NCI-H1105 treated with DMSO at 0.1 percent for 48 hours (cell line): Measurements from ENCODE around the gene DUS2.
A peak's percentile ranks its signal among the peaks of the same experiment; 100 is the strongest.
"Not testable (repeated sequence)": the region's sequence is repeated elsewhere in the genome, so short reads cannot be mapped to it uniquely, and the experiment has no call there.

Source experiments
- DNase-seq: peaks from one replicate; lab custom pipeline; 2025; lab: John Stamatoyannopoulos, UW

The DUS2 gene

DNA sequence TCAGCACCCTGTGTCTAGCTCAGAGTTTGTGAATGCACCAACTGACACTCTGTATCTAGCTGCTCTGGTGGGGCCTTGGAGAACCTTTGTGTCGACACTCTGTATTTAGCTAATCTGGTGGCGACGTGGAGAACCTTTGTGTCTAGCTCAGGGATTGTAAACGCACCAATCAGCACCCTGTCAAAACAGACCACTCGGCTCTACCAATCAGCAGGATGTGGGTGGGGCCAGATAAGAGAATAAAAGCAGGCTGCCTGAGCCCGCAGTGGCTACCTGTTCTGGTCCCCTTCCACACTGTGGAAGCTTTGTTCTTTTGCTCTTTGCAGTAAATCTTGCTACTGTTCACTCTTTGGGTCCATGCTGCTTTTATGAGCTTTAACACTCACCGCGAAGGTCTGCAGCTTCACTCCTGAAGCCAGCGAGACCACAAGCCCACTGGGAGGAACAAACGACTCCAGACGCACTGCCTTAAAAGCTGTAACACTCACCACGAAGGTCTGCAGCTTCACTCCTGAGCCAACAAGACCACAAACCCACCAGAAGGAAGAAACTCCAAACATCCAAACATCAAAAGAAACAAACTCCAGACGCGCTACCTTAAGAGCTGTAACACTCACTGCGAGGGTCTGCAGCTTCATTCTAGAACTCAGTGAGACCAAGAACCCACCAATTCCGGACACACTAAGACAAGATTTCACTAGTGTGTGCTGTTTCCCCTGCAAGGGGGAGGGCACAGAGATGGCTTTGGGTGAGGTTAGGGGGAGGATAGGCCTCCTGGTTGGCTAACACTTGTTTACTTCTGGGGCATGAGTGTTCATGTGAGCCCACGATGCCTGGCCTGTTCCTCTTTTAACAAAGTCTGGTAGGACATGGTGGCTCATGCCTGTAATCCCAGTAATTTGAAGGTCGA lies 24.1 kb upstream of the DUS2 start, which contains the start of gene DPEP2:
Gene DPEP2 (minus strand): TSS at position 706 of the 910 bp plus-strand sequence. CDS start 6,272 bp downstream, outside the sequence.
- DNase-seq, result not testable (repeated sequence)

DNA sequence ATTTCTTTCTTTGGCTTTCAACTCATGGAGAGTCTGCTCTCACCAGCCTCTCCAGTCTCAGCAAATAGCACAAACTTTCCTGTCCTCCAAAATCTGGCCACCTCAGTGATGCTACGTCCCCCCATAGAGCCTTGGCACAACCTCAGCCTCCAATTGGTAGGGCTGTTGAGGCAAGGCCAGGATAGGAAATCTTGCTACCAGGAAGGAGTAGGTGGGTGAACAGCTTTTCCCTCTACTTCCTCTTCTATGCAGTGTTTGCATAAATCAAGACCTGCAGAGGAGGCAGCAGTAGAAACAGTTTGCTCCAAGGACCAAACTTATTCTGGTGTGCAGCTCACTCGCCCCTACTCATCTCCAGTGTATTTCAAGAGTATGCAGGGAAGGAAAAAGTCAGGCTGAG lies 23.1 kb upstream of the DUS2 start:
- DNase-seq, result no peak

DNA sequence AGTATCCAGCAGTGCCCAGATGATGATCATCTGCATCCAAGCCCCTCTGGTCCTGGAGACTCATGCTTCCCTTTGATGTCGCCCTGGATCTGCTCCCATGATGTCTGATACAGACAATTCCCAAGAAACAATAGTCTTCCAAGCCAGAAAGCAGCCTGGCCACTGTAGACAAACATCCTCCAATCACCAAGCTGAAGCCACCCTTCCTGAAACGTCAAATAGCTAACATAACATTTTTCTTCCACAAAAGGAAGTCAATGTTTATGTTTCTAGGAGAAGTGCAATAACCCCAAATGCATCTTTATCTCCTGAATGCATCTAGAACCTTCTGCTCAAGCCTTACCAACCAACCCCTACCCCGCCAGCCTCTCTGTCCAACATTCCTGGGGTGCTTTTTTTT lies 22.6 kb upstream of the DUS2 start:
- DNase-seq, result no peak

DNA sequence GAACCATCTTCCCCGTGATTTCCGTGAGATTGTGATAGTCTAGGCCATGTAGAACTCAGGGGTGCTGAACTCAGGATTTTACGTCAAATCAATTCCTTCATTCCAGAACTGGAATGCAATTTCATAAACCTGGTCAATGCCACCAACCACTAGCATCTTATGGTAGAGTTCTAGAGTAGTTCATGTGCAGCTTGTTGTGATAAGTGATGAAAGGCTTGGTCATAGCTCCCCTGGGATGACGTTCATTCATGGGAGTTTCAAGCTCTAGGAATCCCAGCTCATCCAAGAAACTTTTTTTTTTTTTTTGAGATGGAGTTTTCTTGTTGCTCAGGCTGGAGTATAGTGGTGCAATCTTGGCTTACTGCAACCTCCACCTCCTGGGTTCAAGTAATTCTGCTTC lies 20.1 kb upstream of the DUS2 start:
- DNase-seq, result no peak

DNA sequence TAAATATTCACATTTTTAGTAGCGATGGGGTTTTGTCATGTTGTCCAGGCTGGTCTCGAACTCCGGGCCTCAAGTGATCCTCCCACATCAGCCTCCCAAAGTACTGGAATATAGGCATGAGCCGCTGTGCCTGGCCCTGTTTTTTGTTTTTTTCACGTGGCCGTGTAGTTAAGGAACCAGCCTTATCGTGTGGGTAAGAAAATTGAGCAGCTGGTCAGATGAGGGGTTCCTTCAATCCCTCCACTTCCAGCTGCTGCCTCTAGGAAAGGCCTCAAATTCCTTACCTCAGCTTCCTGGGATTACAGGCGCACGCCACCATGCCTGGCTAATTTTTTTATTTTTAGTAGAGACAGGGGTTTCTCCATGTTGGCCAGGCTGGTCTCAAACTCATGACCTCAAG lies 17.9 kb upstream of the DUS2 start:
- DNase-seq, result no peak

DNA sequence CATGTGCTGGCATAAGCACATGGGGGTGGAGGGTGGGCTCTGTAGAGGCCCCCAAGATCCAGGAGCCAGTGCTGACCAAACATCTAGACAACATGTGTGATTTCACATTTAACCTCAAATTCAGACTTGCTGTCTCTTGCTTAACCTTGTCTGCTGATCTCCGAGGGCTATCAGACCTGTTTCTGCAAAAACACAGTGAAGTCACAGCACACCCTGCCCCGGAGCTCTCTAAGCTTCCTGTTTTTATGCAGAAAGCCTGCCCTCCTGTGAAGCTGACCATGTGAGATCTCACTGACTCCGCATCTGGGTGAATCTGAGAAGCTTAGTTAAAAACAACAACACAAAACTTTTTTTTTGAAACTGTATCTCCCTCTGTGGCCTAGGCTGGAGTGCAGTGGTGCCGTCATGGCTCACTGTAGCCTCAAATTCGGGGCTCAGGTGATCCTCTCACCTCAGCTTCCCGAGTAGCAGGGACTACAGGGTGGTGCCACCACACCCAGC lies 17.2 kb upstream of the DUS2 start:
- DNase-seq, result no peak

DNA sequence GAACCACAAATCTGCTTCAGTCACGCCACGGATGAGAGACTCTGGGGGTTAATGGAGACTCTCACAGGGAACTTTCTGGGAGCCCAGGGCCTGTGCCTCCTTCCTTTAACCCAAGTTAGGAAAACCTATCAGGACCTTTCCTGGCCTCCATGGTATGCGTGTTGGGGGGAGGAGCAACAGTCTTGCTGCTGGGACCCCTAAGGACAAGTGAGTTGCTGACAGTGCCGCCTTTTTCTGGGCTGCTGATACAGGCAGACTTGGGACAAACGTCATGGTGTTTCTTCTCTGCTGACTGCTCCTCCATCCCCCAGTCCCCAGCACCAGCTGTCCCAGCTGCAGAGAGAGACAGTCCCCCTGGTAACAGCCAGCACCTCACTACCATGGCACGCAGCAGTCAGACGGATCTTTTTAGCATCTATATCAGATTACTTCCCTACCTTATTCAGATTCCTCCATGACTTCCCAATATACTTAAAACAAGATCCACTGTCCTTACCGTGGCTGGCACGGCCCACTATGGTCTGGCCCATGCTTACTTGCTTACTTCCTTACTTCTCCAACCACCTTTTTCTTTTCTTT lies 13.8 kb upstream of the DUS2 start:
- no peak for DNase-seq

DNA sequence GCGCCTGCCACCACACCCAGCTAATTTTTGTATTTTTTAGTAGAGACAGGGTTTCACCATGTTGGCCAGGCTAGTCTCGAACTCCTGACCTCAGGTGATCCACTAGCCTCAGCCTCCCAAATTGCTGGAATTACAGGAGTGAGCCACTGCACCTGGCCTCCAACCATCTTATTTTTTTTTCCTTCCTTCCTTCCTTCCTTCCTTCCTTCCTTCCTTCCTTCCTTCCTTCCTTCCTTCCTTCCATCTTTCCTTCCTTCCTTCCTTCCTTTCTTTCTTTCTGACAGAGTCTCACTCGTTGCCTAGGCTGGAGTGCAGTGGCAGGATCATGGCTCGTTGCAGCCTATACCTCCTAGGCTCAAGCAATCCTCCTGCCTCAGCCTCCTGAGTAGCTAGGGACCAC lies 13.2 kb upstream of the DUS2 start:
- DNase-seq, result not testable (repeated sequence)

DNA sequence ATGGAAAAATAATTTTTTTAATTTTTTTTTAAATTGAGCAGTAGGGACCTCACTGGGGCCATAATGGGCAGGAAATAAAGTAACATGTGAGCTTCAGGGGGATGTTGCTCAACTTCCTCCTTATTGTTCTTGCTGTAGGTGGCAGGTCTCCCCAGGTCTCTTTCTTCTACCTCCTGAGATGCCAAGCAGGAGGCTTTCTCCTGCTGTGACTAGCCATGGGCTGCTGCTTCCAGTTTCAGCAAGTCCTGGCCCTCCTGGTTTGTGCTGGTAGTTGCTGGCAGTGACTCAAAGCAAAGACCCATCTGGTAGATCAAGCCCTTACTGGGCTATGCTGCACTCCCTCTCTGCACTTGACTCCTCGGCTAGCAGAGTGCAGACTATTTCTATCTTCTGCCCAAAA lies 9.6 kb upstream of the DUS2 start:
- DNase-seq, result no peak

DNA sequence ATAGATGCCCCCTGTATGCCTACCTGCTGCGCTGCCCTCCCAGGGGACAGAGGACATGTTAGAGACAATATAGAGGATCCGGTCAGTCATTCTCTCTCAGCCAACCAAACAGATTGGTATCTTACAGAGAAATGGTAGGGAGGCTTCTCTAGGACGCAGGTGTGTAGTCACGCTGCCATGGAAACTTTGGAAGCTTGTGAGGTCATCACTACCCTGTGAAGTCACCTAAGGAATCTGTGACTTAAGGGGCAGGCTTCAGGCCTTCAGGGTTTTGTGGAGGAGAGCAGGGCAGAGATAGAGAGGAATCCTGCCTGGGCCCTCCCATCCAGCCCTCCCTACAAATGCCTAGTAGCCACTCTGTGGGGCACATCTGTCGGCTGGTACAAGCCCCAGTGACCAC lies 7.4 kb upstream of the DUS2 start, which contains the start of gene DPEP2NB:
Gene DPEP2NB (minus strand): TSS at position 231 of the 400 bp plus-strand sequence. CDS start 141 bp downstream, at position 90.
- no peak for DNase-seq

DNA sequence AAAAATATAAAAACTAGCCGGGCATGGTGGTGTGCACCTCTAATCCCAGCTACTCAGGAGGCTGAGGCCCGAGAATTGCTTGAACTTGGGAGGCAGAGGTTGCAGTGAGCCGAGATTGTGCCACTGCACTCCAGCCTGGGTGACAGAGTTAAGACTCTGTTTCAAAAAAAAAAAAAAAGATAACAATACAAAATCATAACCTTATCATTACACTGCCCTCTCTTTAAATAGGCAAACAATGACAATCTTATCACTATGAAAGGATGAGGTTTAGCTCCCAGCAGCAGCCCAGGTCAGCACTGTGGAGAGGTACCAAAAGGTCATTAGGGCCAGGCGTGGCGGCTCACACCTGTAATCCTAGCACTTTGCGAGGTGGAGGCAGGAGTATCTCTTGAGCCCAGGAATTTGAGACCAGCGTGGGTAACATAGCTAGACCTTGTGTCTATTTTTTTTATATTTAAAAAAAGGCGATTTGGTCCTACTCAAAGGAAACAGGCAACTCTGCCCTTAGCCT lies 3.9 kb upstream of the DUS2 start:
- DNase-seq, result no peak

DNA sequence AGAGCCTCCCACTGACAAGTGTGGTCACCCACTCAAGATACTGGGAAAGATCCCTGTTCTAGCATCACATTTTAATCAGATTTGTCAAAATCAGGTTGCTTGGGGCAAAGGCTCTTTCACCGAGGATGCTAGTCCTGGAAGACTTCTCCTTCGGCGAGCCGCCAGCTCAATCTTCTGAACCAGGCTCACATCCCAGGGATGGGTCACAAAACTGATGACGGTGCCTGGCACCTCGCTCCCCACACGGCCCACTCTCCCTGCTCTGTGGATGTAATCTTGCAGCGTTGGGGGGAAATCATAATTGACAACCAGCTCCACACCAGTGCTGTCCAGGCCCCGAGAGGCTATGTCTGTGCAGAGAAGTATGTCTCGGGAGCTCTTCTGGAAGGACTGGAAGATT lies 1.6 kb upstream of the DUS2 start:
- DNase-seq, result no peak

DNA sequence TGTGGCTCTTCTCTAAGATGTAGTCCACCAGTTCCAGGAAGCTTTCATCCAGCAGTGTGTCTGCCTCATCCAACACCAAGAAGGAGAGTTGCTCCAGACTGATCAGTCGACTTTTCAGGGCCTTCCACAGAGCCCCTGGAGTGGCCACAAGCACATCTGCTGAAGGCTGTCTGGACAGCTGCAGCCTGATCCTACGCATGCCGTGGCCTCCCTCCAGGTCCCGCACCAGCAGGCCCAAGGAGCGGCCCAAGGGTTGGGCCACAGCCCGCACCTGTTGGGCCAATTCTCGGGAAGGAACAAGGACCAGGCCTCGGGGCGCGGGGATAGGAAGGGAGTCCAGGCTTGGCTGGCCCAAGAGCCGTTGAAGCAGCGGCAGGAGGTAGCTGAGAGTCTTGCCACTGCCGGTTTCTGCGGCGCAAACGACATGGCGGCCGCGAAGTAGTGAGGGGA lies 781 bp upstream of the DUS2 start:
- DNase-seq, result no peak

DNA sequence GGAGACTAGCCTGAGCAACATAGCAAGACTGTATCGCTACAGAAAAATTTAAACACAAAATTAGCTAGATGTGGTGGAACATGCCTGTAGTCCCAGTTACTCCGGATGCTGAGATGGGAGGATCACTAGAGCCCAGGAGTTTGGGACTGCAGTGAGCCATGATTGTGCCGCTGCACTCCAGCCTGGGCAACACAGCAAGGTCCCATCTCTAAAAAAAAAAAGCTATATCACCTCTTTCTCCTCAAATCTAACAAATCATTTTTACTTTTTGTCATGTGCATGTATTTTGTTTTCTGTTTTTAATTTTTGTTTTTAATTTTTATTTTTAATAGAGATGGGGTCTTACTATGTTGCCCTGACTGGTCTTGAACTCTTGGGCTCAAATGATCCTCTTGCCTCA lies 5.9 kb downstream of the DUS2 start:
- DNase-seq, result no peak

DNA sequence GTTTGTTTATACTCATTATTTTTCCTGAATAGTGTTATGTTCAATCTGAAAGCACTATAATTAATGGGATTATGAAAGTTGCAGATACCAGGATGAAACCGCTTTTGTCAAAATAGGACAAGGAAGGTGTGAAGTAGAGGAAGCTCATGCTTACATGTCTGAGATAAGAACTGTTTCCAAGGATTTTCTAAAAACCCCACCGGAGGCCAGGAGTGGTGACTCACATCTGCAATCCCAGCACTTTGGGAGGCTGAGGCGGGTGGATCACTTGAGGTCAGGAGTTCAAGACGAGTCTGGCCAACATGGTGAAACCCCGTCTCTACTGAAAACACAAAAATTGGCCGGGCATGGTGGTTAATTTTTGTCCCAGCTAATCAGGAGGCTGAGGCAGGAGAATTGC lies 7.0 kb downstream of the DUS2 start:
- not testable (repeated sequence) for DNase-seq

DNA sequence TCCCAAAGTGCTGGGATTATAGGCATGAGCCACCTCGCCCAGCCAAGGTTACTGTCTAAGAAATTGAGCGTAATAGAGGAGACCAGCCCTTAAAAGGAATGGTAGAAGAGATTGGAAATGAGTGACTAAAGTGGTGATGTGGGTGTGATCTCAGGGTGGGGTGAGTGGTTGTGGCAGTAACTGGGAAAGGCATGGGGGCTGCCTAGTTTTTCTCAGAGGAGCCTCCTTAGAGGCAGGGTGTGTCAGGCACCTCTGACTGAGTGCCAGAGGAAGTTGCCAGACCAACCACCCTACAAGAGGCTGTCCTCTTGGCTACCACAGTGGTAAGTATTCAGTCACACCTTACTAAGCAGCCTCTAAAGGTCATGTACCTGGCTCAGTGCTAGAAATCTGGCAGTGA lies 8.9 kb downstream of the DUS2 start:
- no peak for DNase-seq

DNA sequence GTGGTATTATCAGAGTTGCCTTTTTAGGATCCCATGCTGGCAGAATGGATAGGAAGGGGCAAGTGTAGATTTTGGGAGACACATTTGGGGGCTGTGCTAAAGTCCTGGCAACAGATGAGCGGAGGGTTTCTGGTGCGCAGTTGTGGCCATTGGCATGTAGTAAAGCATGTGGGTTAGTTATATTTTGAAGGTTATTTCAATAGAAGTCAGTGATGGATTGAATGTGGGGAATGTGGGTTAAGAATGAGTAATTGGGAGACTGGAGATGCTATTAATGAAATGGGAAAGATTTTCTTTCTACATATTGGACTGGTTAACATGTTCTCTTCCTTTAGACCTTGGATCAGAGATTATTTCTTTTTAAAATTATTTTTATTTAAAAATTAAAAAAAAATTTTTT lies 10.0 kb downstream of the DUS2 start:
- DNase-seq, result no peak

DNA sequence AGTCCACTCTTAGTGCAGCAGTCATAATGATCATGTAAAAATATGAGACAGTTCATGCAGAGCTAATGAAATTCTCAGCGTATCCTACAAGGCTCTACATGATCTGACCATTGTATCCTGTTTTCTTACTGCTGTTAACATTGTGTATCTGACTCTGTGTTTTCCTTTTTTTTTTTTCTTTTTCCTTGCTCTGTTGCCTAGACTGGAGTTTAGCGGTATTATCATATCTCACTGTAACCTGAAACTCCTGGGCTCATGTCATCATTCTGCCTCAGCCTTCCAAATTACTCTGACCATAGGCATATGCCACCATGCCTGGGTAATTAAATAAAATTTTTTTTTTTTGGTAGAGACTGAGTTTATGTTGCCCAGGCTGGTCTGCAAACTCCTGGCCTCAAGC lies 12.1 kb downstream of the DUS2 start:
- no peak for DNase-seq

DNA sequence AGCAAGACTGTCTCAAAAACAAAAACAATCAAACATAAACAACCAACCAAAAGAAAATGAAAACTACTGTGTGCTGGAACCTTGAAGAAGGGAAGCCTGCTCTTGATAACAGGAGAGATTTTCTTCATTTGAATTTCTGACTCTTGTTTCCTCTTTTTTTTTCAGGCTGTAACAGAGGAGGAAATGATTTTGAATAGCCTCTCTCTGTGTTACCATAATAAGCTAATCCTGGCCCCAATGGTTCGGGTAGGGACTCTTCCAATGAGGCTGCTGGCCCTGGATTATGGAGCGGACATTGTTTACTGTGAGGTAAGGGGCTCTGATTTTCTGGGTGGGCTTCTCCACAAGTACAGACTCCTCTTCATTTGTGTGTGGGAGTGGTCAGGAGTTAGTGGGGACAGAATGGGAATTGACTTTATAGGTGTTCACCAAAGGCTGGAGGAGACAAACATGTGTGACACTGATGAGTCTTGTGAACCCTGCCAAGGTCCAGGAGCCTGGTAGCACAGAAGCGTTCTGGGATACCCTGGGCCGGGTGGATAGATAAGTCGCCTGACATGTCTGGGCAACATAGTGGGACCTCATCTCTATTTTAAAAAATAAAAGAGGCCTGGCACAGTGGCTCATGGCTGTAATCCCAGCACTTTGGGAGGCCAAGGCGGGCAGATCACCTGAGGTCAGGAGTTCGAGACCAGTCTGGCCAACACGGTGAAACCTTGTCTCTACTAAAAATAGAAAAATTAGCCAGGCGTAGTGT lies 14.9 kb downstream of the DUS2 start:
- DNase-seq, result no peak

DNA sequence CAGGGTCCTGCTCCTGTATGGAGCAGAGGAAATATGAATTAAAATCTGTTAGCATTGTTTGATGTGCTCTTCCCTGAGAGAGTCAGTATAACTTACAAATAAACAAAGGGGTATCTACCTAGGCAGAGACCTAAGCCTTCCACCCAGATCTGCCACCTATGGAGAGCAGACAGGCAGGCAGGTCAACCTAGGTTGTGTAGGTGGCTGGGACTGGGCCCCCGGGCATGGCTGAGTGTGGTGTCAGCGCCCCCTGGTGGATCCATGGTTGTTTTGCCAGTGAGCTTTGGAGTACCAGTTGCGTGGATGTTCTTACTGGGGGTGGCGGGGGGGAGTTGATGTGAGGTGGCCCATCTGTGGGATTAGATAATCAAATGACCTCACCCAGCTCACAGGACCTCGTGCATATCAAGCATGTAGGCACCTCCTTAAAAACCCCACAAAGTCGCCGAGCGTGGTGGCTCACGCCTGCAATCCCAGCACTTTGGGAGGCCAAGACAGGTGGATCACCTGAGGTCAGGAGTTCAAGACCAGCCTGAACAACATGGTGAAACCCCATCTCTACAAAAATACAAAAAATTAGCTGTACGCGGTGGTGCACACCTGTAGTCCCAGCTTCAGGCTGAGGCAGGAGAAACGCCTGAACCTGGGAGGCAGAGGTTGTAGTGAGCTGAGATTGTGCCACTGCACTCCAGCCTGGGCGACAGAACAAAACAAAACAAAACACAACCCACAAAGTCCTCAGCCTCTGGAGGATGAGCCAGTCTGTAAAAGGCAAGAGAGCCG lies 17.6 kb downstream of the DUS2 start:
- DNase-seq, result peak; percentile 53

DNA sequence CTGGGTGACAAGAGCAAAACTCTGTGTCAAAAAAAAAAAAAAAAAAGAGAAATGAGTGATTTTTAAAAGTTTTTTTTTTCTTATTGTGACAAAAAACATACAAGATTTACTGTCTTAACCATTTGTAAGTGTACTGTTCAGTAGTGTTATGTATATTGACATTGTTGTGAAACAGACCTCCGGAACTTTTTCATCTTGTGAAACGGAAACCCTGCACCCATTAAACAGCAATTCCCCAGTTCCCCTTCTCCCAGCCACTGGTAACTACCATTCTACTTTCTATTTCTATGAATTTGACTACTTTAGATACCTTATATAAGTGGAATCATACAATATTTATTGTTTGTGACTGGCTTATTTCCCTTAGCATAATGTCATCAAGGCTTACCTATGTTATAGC lies 18.7 kb downstream of the DUS2 start:
- DNase-seq, result no peak
